Left ventricle myocardium superior (tissue), 1 donor: Measurements from ENCODE around the gene HHIPL2. TPM values are rescaled to one million over a fixed set of nuclear protein-coding genes. Genes with fewer than 3 reads are reported as not detected.

Experiments used
- ATAC-seq: fragments of 200-7000 bp; cut with Tn5 transposase; one replicate; pipeline ENCODE4 v1.9.1; 2020; ENCODE audit warnings: mild to moderate bottlenecking, moderate library complexity
- DNase-seq: peaks from one replicate; pipeline ENCODE4 v3.0.0-alpha.2; 2020
- intact Hi-C: fragments of 100-400 bp; cut with micrococcal nuclease; formaldehyde crosslinking; loops from one replicate; pipeline ENCODE4 v1.11.0; 2022
- long read RNA-seq: library from polyadenylated mRNA; unstranded; transcript quantifications from one replicate; pipeline ENCODE4 v2.0.0, GENCODE V29; 2021
- total RNA-seq: library from RNA; stranded (reverse); fragmentation: NEBNext Ultra II Directional; extraction: Animal tissue kit (Norgen Biotek cat#: 25700); gene quantifications from one replicate; pipeline ENCODE4 v1.2.1, GENCODE V29; 2021
- donor health status: DM: no; HTN: yes; CAD: no; lungs with severe emphysema.

Gene HHIPL2
- total RNA-seq = not detected
- long read RNA-seq = 0 reads

- DNase-seq = no peak
- intact Hi-C loops = no loop called here
- no peak for ATAC-seq
These were observed at the start of gene HHIPL2 for GRCh38 chr1:222547944-222548671. Gene HHIPL2 (minus strand): TSS chr1:222548104. CDS start chr1:222548044, 60 bp downstream.

- intact Hi-C loops = no loop called here
- no peak for ATAC-seq
- DNase-seq = no peak
These were observed 48.8 kb upstream of the HHIPL2 start for GRCh38 chr1:222596696-222597095.

GRCh38 chr1:222594789-222595188 is 46.9 kb upstream of the HHIPL2 start:
- intact Hi-C loops = no loop called here
- no peak for ATAC-seq

GRCh38 chr1:222592171-222592570 is 44.3 kb upstream of the HHIPL2 start:
- no peak for DNase-seq
- ATAC-seq = no peak
- intact Hi-C loops = loop anchor here (2.0 kb wide), 1 partner anchor 39 kb away; no protein-coding TSS in a partner anchor

More at GRCh38 chr1:222594789-222595188, 46.9 kb upstream of the HHIPL2 start:
- DNase-seq = no peak

GRCh38 chr1:222589462-222590302 is 41.8 kb upstream of the HHIPL2 start, which contains the start of gene TAF1A:
Gene TAF1A (minus strand): TSS chr1:222589933.
- ATAC-seq (peak; percentile 99), DNase-seq (peak; percentile 88)
- intact Hi-C loops = no loop called here

GRCh38 chr1:222588135-222588534 is 40.2 kb upstream of the HHIPL2 start:
- intact Hi-C loops = no loop called here
- DNase-seq = no peak

GRCh38 chr1:222586842-222587241 is 38.9 kb upstream of the HHIPL2 start:
- DNase-seq (no peak), ATAC-seq (no peak)
- intact Hi-C loops = no loop called here

More at GRCh38 chr1:222588135-222588534, 40.2 kb upstream of the HHIPL2 start:
- ATAC-seq = no peak

GRCh38 chr1:222583079-222583478 is 35.2 kb upstream of the HHIPL2 start:
- DNase-seq = no peak
- intact Hi-C loops = no loop called here
- no peak for ATAC-seq

- intact Hi-C loops = no loop called here
- DNase-seq = no peak
- no peak for ATAC-seq
These were observed 34.3 kb upstream of the HHIPL2 start for GRCh38 chr1:222582099-222582774.

- intact Hi-C loops = no loop called here
- DNase-seq (no peak), ATAC-seq (no peak)
These were observed 31.4 kb upstream of the HHIPL2 start for GRCh38 chr1:222579316-222579715.

- intact Hi-C loops = no loop called here
- ATAC-seq = no peak
- DNase-seq = no peak
These were observed 22.9 kb upstream of the HHIPL2 start for GRCh38 chr1:222570837-222571236.

GRCh38 chr1:222561656-222562055 is 13.8 kb upstream of the HHIPL2 start:
- no peak for ATAC-seq
- no peak for DNase-seq
- intact Hi-C loops = no loop called here

GRCh38 chr1:222557574-222557973 is 9.7 kb upstream of the HHIPL2 start:
- intact Hi-C loops = no loop called here
- no peak for DNase-seq
- ATAC-seq = no peak

- ATAC-seq = no peak
These were observed 9.2 kb upstream of the HHIPL2 start for GRCh38 chr1:222557148-222557547.

GRCh38 chr1:222555992-222556615 is 8.2 kb upstream of the HHIPL2 start:
- DNase-seq (no peak), ATAC-seq (no peak)
- intact Hi-C loops = no loop called here

More at GRCh38 chr1:222557148-222557547, 9.2 kb upstream of the HHIPL2 start:
- no peak for DNase-seq
- intact Hi-C loops = no loop called here

GRCh38 chr1:222554177-222554576 is 6.3 kb upstream of the HHIPL2 start:
- ATAC-seq = no peak
- intact Hi-C loops = no loop called here
- DNase-seq = no peak

GRCh38 chr1:222552882-222553281 is 5.0 kb upstream of the HHIPL2 start:
- ATAC-seq = peak; percentile 27
- intact Hi-C loops = loop anchor here (2.0 kb wide), 1 partner anchor 40 kb away; no protein-coding TSS in a partner anchor
- no peak for DNase-seq

GRCh38 chr1:222547260-222547614 is 667 bp downstream of the HHIPL2 start:
- DNase-seq (no peak), ATAC-seq (no peak)
- intact Hi-C loops = no loop called here

GRCh38 chr1:222546548-222547259 is 1.2 kb downstream of the HHIPL2 start:
- intact Hi-C loops = no loop called here
- ATAC-seq = no peak

More at GRCh38 chr1:222546548-222547259, 1.2 kb downstream of the HHIPL2 start:
- DNase-seq = no peak
